Endodermal cell (in vitro differentiated cells): ENCODE data around the gene VPS16. TPM values are rescaled to one million over a fixed set of nuclear protein-coding genes. Genes with fewer than 3 reads are reported as not detected.
A peak's percentile ranks its signal among the peaks of the same experiment; 100 is the strongest.

ENCODE experiments used
- DNase-seq: peaks from one replicate; pipeline ENCODE4 v3.0.0-alpha.2; 2017
- H3K27ac ChIP-seq: 2 replicates; pipeline ENCODE4 v1.5.1; 2013; ENCODE audit warnings: mild to moderate bottlenecking, low read depth, low read length, moderate library complexity
- H3K27me3 ChIP-seq: 2 replicates; pipeline ENCODE4 v1.6.1; 2013; ENCODE audit warnings: mild to moderate bottlenecking, low read length, moderate library complexity; ENCODE audit not compliant: insufficient read depth, control insufficient read depth, poor library complexity, severe bottlenecking
- H3K36me3 ChIP-seq: 2 replicates; pipeline ENCODE4 v1.7.0; 2013; ENCODE audit warnings: mild to moderate bottlenecking, low read length, moderate library complexity; ENCODE audit not compliant: control insufficient read depth, insufficient read depth
- H3K4me1 ChIP-seq: one replicate; pipeline ENCODE4 v1.7.0; 2013; ENCODE audit warnings: low read length; ENCODE audit not compliant: control insufficient read depth, insufficient read depth
- H3K4me3 ChIP-seq: 2 replicates; pipeline ENCODE4 v1.5.1; 2013; ENCODE audit warnings: mild to moderate bottlenecking, low read length, moderate library complexity
- H3K9ac ChIP-seq: 2 replicates; pipeline ENCODE4 v1.6.1; 2013; ENCODE audit warnings: mild to moderate bottlenecking, low read length, moderate library complexity; ENCODE audit not compliant: poor library complexity, severe bottlenecking; ENCODE audit errors: extremely low read depth
- H3K9me3 ChIP-seq: 2 replicates; pipeline ENCODE4 v1.6.1; 2013; ENCODE audit warnings: mild to moderate bottlenecking, low read length, moderate library complexity; ENCODE audit not compliant: control insufficient read depth
- H3K27ac Mint-ChIP-seq: 2 replicates; pipeline ENCODE4 v1.8.0; 2020; ENCODE audit warnings: mixed read lengths
- H3K27me3 Mint-ChIP-seq: 2 replicates; pipeline ENCODE4 v1.8.0; 2021; ENCODE audit warnings: mild to moderate bottlenecking, mixed read lengths; ENCODE audit not compliant: insufficient read depth
- H3K36me3 Mint-ChIP-seq: 2 replicates; pipeline ENCODE4 v1.8.0; 2020; ENCODE audit warnings: low read depth, mixed read lengths
- H3K4me1 Mint-ChIP-seq: 2 replicates; pipeline ENCODE4 v1.8.0; 2020; ENCODE audit warnings: mixed read lengths
- H3K4me3 Mint-ChIP-seq: 2 replicates; pipeline ENCODE4 v1.8.0; 2020; ENCODE audit warnings: mild to moderate bottlenecking, moderate library complexity, mixed read lengths
- H3K9me3 Mint-ChIP-seq: 2 replicates; pipeline ENCODE4 v1.8.0; 2020; ENCODE audit warnings: mild to moderate bottlenecking, mixed read lengths
- CTCF ChIP-seq: fragments of 200-600 bp; sonication (generic); conservative IDR thresholded peaks from 2 replicates; pipeline ENCODE4 v1.5.0; 2021; ENCODE audit warnings: antibody characterized with exemption, mild to moderate bottlenecking
- WGBS, 2 experiments: methylation state at CpG; one replicate each; pipeline versions ENCODE4 v1.1.5 to v1.1.7; 2013; ENCODE audit warnings: missing lambda C conversion rate in 2 of 2, mixed read lengths in 1 of 2; ENCODE audit not compliant: insufficient coverage in 1 of 2, insufficient read length in 1 of 2; 5-methylcytosine and 5-hydroxymethylcytosine counted together
- total RNA-seq, 2 donors: library from RNA; stranded (reverse); fragmentation: NEBNext Ultra II Directional in 1 of 2; extraction: Animal tissue kit (Norgen Biotek cat#: 25700) in 1 of 2; gene quantifications; 2 replicates in 1 of 2; 3 replicates in 1 of 2; pipeline ENCODE4 v1.2.1, GENCODE V29; 2021

The VPS16 gene
- total RNA-seq, 2 donors from 2014 or later = 36.8 to 37.5 TPM

GRCh38 chr20:2865630-2866029 is 25.1 kb downstream of the VPS16 start:
- no peaks in the 10 kb centered on the region for H3K36me3 ChIP-seq
- H3K27ac ChIP-seq = no peak overlapping the region
- peaks cover 4% of the 10 kb centered on the region for H3K27me3 Mint-ChIP-seq
- no peaks in the 10 kb centered on the region for H3K27me3 ChIP-seq
- no peaks in the 10 kb centered on the region for H3K4me1 ChIP-seq
- no peak overlapping the region for H3K4me3 ChIP-seq
- WGBS, 2 experiments = 90 to 100% methylated on average over 2 to 3 of the region's 3 CpGs
- H3K9me3 Mint-ChIP-seq = no peaks in the 10 kb centered on the region
- no peak overlapping the region for H3K9ac ChIP-seq
- peak; percentile 56 for TF ChIP-seq CTCF
- H3K4me3 Mint-ChIP-seq = no peak overlapping the region
- H3K4me1 Mint-ChIP-seq = no peaks in the 10 kb centered on the region
- no peaks in the 10 kb centered on the region for H3K9me3 ChIP-seq
- peak; percentile 69 for DNase-seq
- H3K27ac Mint-ChIP-seq = no peak overlapping the region
- peaks cover 18% of the 10 kb centered on the region for H3K36me3 Mint-ChIP-seq

DNA sequence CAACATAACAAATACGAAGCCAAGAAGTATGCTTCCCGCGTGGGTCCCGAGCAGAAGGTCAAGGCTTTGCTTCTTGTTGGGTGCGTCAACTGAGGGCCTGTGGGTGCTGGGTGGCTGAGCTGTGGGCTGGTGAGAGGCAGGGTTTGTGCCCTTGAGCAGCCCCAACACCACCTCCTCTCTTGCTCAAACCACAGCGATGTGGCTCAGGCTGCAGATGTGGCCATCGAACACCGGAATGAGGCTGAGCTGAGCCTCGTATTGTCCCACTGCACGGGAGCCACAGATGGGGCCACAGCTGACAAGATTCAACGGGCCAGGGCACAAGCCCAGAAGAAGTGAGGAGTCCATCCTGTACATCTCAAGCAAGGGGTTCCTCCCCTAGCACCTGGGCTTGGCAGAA is 25.7 kb downstream of the VPS16 start:
- no peak overlapping the region for H3K9ac ChIP-seq
- no peaks in the 10 kb centered on the region for H3K9me3 ChIP-seq
- H3K4me1 Mint-ChIP-seq = no peaks in the 10 kb centered on the region
- peaks cover 14% of the 10 kb centered on the region for H3K36me3 Mint-ChIP-seq
- no peaks in the 10 kb centered on the region for H3K9me3 Mint-ChIP-seq
- no peaks in the 10 kb centered on the region for H3K36me3 ChIP-seq
- H3K27ac ChIP-seq = no peak overlapping the region
- H3K4me1 ChIP-seq = no peaks in the 10 kb centered on the region
- peaks cover under 1% of the 10 kb centered on the region for H3K27me3 ChIP-seq
- H3K27me3 Mint-ChIP-seq = peaks cover 10% of the 10 kb centered on the region
- H3K27ac Mint-ChIP-seq = no peak overlapping the region
- H3K4me3 ChIP-seq = no peak overlapping the region
- WGBS, 2 experiments = 93 to 100% methylated on average over 6 to 11 of the region's 11 CpGs
- no peak for TF ChIP-seq CTCF
- DNase-seq = no peak
- no peak overlapping the region for H3K4me3 Mint-ChIP-seq

DNA sequence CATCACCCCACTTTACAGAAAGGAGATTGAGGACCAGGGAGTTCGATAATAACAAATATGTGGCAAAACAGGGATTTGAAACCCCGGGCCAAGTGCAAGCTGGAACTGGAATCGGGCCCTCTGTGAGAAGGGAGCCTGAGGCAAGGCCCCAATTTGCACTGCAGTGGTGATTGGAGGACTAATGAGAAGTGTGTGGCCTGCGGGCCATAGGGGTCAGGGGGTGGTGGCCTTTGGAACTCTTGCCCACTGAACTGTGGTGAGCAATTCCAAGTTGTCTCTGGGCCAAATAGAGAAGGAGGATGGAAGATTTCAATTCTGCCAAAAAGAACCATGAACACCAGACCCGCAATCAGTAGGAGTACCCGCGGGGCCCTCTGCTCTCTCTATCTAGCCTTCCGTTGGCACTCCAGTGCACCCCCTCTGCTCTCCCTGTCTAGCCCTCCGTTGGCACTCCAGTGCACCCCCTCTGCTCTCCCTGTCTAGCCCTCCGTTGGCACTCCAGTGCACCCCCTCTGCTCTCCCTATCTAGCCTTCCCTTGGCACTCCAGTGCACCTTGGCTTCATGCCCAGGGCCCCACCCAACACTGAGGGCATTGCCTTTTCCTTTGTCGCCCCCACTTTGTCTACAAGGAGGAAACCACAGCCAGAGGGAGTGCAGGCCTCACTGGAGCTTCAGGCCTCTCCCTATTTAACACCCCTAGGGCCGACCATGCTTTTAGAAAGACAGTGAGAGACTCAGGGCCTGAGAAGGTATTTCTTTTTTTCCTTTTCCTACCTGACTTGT is 26.7 kb downstream of the VPS16 start:
- no peak for DNase-seq
- TF ChIP-seq CTCF = no peak
- Histone ChIP-seq H3K9me3 (no peaks in the 10 kb centered on the region), H3K4me3 (no peak overlapping the region), H3K4me1 (no peaks in the 10 kb centered on the region), H3K36me3 (no peaks in the 10 kb centered on the region), H3K27me3 (peaks cover 11% of the 10 kb centered on the region), H3K9ac (no peak overlapping the region), H3K27ac (no peak overlapping the region)
- 92 to 96% methylated on average over 7 to 12 of the region's 12 CpGs for WGBS, 2 experiments
- Mint-ChIP-seq H3K36me3 (peaks cover 12% of the 10 kb centered on the region), H3K27ac (no peak overlapping the region), H3K4me3 (no peak overlapping the region), H3K27me3 (peaks cover 17% of the 10 kb centered on the region), H3K9me3 (no peaks in the 10 kb centered on the region), H3K4me1 (peaks cover 4% of the 10 kb centered on the region)
